Stimulated activated naive CD8-positive, alpha-beta T cell treated with anti-CD3 and anti-CD28 coated beads, Interleukin-15, amount 100 ng/mL, for 72 hours (primary cell): ENCODE measurements around the gene VSX1.

Experiments used
- ATAC-seq: fragments of 150-1000 bp; cut with Tn5 transposase; 2 replicates; pipeline ENCODE4 v1.10.0; 2021; ENCODE audit warnings: mild to moderate bottlenecking, moderate library complexity
- DNase-seq, 2 donors: peaks; one replicate each; pipeline ENCODE4 v3.0.0; 2021 to 2022
- H3K27ac Mint-ChIP-seq, 2 donors: one replicate each; pipeline ENCODE4 v1.8.0; 2022; ENCODE audit warnings: mild to moderate bottlenecking in 2 of 2, mixed read lengths in 2 of 2, moderate library complexity in 2 of 2
- H3K27me3 Mint-ChIP-seq: one replicate; pipeline ENCODE4 v1.8.0; 2022; ENCODE audit warnings: mixed read lengths
- H3K4me1 Mint-ChIP-seq: one replicate; pipeline ENCODE4 v1.8.0; 2022; ENCODE audit warnings: mild to moderate bottlenecking, mixed read lengths
- H3K4me3 Mint-ChIP-seq, 2 donors: one replicate each; pipeline ENCODE4 v1.8.0; 2022; ENCODE audit warnings: mild to moderate bottlenecking in 2 of 2, mixed read lengths in 2 of 2, moderate library complexity in 1 of 2
- H3K9me3 Mint-ChIP-seq, 2 donors: one replicate each; pipeline ENCODE4 v1.8.0; 2022; ENCODE audit warnings: mixed read lengths in 2 of 2

Gene VSX1

GRCh38 chr20:25097498-25097897 lies 15.6 kb upstream of the VSX1 start:
- Mint-ChIP-seq H3K4me3 (no peak overlapping the region), H3K27me3 (peaks cover 2% of the 10 kb centered on the region), H3K4me1 (peaks cover 25% of the 10 kb centered on the region), H3K27ac (no peak overlapping the region), H3K9me3 (no peaks in the 10 kb centered on the region)
- DNase-seq (no peak), ATAC-seq (no peak)

DNA sequence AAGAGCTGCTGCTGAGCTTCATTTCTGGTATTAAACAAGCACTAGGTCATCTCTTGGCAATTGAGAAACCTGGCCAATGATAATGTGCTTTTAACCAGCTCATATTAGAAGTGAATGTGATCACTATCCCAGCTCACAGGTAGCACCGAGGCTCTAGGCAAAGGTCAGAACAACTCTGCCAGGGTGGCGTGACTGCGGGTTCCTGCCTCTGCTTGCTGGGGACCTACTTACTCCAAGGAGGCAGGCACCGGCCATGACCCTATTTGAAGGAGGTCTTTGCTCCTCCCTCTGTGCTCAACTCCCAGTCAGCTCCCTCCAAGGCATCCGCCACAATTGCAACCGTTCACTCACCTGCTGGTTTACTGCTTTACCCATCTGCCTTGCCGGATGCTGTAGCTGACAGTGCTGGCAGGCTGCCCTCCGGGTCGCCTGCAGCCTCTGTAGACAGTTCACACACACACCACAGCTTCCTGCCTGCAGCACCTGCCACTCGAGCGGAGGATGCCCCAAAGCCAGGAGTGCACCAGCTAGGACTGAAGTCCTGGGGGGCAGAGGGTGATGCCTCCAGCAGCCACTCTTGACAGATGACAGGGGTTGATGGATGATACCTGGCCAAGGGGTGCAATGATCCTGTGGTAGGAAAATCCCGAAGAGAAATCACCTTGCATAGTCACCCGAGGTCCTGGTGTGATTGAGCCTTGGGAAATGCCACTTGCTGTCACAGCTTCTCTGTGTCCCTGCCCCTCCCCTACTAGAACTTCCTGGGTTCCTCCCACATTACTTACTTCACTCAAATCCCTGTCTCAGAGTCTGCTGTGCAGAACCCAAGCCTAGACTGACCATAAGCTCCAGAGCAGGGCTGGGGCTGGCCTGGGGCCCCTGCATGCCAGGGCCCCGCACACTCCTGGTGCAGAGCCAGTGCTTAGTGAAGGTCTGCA lies 8.8 kb upstream of the VSX1 start:
- H3K4me3 Mint-ChIP-seq = peak overlapping the region; percentile 35 to 71
- H3K9me3 Mint-ChIP-seq = no peaks in the 10 kb centered on the region
- H3K4me1 Mint-ChIP-seq = peaks cover 31% of the 10 kb centered on the region
- peak; percentile 99 for ATAC-seq
- DNase-seq = peak; percentile 66 to 79
- no peak overlapping the region for H3K27ac Mint-ChIP-seq
- H3K27me3 Mint-ChIP-seq = peaks cover 9% of the 10 kb centered on the region

DNA sequence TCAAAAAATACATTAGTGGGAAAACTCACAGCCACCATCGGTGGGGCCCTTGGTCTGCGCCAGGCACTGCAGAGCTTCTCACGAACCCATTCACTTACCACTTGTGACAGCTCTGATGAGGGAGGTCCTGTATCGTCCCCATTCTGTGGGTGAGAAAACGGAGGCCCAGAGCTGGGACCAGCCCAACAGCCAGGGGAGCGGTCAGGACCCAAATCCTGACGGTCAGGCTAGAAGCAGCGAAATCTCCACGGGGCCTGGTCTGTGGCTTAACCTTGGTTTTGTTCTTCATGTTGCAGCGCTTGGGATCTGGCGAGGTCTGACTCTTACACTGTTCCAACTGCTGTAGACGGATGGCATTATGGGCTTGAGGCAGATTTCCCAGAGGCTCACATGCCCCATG lies 7.7 kb upstream of the VSX1 start:
- DNase-seq = no peak
- no peaks in the 10 kb centered on the region for H3K9me3 Mint-ChIP-seq
- peaks cover 20% of the 10 kb centered on the region for H3K27me3 Mint-ChIP-seq
- no peak overlapping the region for H3K4me3 Mint-ChIP-seq
- H3K27ac Mint-ChIP-seq = peak overlapping the region in 1 of 2 donors; percentile 74
- H3K4me1 Mint-ChIP-seq = peaks cover 33% of the 10 kb centered on the region
- ATAC-seq = no peak

GRCh38 chr20:25089096-25089495 lies 7.2 kb upstream of the VSX1 start:
- H3K4me3 Mint-ChIP-seq = no peak overlapping the region
- H3K9me3 Mint-ChIP-seq = no peaks in the 10 kb centered on the region
- no peak for ATAC-seq
- peaks cover 25% of the 10 kb centered on the region for H3K27me3 Mint-ChIP-seq
- H3K27ac Mint-ChIP-seq = no peak overlapping the region
- peaks cover 38% of the 10 kb centered on the region for H3K4me1 Mint-ChIP-seq
- DNase-seq = no peak

GRCh38 chr20:25088267-25088666 lies 6.3 kb upstream of the VSX1 start:
- Mint-ChIP-seq H3K27me3 (peaks cover 34% of the 10 kb centered on the region), H3K4me1 (peaks cover 47% of the 10 kb centered on the region), H3K4me3 (no peak overlapping the region), H3K27ac (no peak overlapping the region), H3K9me3 (no peaks in the 10 kb centered on the region)
- DNase-seq (no peak), ATAC-seq (no peak)

DNA sequence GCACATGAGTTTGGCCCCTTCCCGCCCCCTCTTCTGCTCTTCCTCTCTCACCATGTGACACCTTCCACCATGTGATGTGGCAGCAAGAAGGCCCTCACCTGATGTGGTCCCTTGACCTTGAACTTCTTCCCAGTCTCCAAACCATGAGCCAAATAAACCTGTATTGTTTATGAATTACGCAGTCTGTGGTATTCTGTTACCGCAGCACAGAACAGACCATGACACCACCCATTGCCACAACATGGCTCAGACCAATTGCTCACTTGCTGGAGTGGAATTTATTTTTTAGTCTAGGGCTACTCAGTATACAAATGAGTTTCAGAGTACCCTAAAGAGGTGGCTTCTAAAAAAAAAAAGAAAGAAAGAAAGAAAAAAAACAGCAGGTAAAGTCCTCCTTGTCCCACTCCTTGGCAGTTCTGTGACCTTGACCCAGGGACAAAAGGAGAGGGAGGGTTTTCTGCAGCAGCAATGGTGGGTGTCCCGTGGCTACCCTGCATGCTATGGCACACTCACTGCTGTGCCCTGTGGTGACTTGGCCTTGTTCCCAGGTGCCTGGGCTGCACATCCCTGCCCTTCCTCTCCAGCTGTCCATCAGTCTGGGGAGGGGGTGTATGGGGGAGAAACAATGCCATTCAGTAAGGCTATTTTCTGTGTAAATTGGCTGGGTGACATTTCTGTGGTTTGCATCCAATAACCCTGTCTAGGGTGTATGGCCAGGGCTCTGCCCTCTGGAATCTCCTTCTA lies 5.4 kb upstream of the VSX1 start:
- ATAC-seq = no peak
- DNase-seq = no peak
- no peak overlapping the region for H3K27ac Mint-ChIP-seq
- H3K27me3 Mint-ChIP-seq = peaks cover 43% of the 10 kb centered on the region
- H3K4me1 Mint-ChIP-seq = peaks cover 54% of the 10 kb centered on the region
- no peak overlapping the region for H3K4me3 Mint-ChIP-seq
- H3K9me3 Mint-ChIP-seq = no peaks in the 10 kb centered on the region

DNA sequence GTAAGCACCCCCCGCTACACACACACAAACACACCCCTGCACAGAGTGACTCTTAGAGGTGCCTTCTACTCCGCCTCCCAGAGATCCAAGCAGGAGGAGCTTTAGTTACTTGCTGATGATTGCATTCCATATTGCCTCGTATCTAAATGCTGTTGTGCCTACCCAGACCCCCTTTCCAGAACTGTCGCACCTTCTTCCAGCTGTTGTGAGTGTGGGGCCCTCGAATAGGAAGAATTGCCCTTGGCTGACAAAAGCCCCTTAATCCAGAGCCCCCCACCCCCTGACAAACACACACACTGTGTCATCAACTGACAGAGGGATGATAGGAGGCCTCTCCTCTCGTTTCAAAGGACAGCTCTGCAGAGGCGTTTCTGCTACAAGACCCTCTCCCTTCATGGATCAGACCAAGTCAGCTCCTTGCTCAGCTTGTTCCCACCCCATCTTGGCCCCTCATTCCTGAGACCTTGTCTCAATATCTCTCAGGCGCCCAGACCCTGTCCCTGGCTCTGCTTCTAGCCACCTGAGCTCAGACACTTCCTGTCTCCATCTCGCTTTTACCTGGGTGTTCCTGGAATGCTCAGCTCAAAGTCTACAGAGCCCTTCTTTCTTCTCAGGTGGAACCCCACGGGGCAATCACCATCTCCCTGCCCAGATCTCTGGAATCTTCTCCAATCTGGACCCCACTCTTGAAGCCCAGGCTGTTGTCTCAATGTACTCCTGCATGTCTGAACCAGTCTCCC lies 4.0 kb upstream of the VSX1 start:
- H3K9me3 Mint-ChIP-seq = no peaks in the 10 kb centered on the region
- peaks cover 47% of the 10 kb centered on the region for H3K4me1 Mint-ChIP-seq
- ATAC-seq (no peak), DNase-seq (no peak)
- no peak overlapping the region for H3K4me3 Mint-ChIP-seq
- H3K27ac Mint-ChIP-seq = no peak overlapping the region
- peaks cover 55% of the 10 kb centered on the region for H3K27me3 Mint-ChIP-seq

DNA sequence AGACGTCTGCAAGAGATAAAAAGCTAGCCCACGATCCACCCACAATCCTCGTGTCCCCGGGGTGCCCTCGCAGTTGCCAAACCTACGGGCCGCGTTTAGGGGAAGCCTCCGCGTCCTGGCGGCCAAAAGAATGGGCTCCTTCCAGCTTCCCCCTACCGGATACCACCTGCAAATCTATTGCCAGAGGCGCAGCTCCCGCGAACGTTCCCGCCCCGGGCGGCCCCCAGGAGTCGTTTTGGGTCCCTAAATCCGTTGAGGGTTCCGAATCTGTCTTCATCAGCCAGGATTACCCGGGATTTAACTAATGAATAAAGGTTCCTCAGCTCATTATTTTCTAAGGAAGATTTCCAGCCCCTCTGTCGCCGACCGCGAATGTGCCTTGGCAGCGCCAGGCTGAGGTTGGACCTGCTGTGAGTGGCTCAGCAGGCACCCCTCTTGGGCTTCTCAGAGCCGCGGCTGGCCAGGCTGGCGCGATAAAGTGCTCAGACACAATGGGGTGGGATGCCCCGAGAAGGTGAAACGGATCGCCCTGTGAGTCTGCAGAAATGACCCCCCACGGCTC lies 2.8 kb upstream of the VSX1 start:
- peaks cover 67% of the 10 kb centered on the region for H3K27me3 Mint-ChIP-seq
- H3K27ac Mint-ChIP-seq = no peak overlapping the region
- peak; percentile 35 for ATAC-seq
- no peaks in the 10 kb centered on the region for H3K9me3 Mint-ChIP-seq
- H3K4me1 Mint-ChIP-seq = peaks cover 36% of the 10 kb centered on the region
- peak overlapping the region; percentile 56 to 82 for H3K4me3 Mint-ChIP-seq
- no peak for DNase-seq

DNA sequence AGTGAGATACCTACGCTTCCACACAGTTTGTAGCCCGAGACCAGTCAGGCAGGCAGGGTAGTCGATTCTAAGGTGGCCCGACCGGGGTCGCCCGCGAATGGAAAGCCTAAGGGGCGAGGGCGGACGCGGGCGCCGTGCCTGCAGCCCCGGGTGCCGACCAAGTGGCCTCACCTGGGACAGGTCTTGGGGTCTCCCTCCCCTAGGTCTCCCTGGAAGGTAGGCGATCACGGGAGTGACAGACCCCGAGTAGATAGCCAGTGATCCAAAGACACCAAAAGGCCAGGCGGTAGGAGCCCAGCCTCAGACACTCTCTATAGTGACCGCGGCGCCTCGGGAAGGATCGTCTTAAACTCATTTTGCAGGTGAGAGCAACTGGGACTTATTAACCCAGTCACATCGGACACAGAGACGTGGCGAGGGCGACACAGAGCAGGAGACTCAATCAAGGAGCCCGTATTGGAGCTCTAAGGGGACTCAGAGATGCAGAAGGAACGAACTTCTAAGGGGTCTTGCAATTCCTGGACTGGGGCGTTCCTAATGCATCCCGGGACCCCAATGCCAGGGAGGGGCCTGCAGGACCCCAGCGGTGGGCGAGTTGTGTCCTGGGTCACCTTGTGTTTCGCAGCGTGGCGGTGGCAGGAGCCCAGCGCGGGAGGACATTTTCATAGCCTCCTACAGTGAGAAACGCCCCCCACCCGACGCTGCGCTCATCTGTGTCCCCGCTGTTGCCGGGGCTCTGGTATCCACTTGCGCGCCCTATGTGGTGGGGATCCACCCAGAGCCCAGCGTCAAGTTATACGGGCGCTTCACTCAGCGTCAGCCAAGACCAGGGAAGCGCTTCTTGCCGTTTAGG lies 2.1 kb upstream of the VSX1 start:
- H3K27me3 Mint-ChIP-seq = peaks cover 74% of the 10 kb centered on the region

DNA sequence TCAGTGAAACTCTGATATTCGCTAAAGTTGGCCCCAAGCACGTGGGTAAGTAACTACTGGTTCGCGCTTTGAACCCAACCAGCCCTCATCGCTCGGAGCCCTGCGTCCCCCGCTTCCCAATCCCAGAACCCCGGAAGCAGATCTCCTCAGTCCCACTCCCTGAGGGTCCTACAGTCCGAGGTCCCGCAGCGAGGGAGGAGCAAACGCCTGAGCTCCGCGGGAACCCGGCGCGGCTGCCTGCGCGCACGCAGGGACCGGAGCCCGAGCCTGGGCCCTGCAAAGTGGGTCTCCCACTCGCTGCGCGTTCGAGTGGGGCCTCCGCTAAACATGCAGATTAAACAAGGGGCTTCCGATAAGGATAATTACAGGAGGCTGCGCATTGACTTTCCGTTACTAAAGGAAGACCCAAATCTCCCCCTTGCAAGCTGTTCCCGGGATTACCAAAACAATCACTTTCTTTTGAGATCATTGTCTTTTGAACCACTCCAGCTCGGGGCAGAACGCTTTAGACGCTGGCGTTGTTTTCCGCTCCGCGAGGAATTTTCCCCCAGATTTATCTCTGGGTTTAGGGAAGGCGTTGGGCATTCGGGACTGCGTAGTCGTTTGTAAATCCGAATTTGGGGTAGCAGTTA lies 1.3 kb upstream of the VSX1 start:
- no peak for ATAC-seq
- Mint-ChIP-seq H3K9me3 (no peaks in the 10 kb centered on the region), H3K27ac (no peak overlapping the region), H3K4me1 (peaks cover 32% of the 10 kb centered on the region), H3K4me3 (peak overlapping the region; percentile 37 to 82), H3K27me3 (peaks cover 82% of the 10 kb centered on the region)
- DNase-seq = no peak

More for the DNA sequence above, 2.1 kb upstream of the VSX1 start:
- ATAC-seq (peak; percentile 40), DNase-seq (peak in 1 of 2 donors; percentile 60)
- Mint-ChIP-seq H3K27ac (no peak overlapping the region), H3K9me3 (no peaks in the 10 kb centered on the region), H3K4me3 (peak overlapping the region; percentile 56 to 82), H3K4me1 (peaks cover 32% of the 10 kb centered on the region)

DNA sequence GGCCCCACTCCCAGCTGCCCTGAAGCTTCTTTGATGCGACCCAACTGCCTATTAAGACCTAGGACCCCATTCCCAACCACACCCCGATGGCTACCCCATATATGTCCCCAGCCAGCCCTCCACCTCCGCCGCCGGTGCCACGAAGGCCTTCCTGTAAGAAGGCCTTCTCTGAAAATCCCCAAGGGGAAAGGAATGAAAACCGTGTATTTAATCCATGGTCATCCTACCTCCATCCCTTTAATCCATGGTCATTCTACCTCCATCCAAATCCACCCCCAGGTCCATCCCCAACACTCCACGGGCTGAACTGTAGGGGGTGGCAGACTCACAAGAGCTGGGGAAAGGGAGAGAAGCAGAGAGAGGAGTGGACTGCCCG lies 545 bp upstream of the VSX1 start:
- H3K9me3 Mint-ChIP-seq = no peaks in the 10 kb centered on the region
- H3K4me1 Mint-ChIP-seq = peaks cover 40% of the 10 kb centered on the region
- H3K27ac Mint-ChIP-seq = no peak overlapping the region
- DNase-seq (no peak), ATAC-seq (no peak)
- H3K27me3 Mint-ChIP-seq = peaks cover 90% of the 10 kb centered on the region
- H3K4me3 Mint-ChIP-seq = peak overlapping the region; percentile 32 to 54

DNA sequence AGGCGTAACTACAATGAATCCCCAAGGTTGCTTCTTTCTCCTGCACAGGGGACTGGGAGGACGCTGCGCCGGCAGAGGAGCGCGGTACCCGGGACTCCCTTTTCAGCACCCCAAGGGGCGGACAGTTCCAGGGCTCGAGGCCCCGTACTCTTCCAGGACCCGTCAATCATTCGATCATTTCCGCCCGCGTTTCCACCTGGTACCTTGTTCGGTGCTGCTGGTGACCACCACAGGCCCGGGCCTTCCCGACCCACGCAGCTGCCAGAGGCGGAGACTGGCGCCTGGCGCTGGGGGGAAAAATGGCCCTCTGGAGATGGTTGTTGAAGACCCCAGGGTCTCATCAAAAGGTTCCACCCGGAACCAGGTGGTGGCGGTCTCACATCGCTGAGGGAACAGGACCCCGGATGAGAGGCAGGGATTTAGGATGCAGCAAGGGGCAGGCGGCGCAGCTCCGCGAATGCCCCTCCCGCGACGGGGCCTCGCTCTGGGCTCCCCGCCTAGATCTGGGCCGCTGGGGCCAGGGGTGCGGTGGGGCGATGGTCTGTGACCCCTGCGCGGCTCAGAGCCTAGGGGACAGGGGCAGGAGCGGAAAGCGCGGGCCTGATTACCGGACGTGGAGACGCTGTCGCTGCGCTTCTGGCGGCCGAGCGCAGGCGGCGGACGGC lies 744 bp downstream of the VSX1 start:
- Mint-ChIP-seq H3K27ac (no peak overlapping the region), H3K9me3 (no peaks in the 10 kb centered on the region), H3K27me3 (peaks cover 96% of the 10 kb centered on the region), H3K4me1 (peaks cover 51% of the 10 kb centered on the region), H3K4me3 (peak overlapping the region; percentile 14 to 37)
- peak in 1 of 2 donors; percentile 49 for DNase-seq
- peak; percentile 57 for ATAC-seq

- H3K4me3 Mint-ChIP-seq = no peak overlapping the region
These were observed 2.8 kb downstream of the VSX1 start for GRCh38 chr20:25079171-25079570.

GRCh38 chr20:25078662-25079061 lies 3.3 kb downstream of the VSX1 start:
- ATAC-seq = no peak
- Mint-ChIP-seq H3K4me3 (no peak overlapping the region), H3K27ac (no peak overlapping the region)

More at GRCh38 chr20:25079171-25079570, 2.8 kb downstream of the VSX1 start:
- H3K9me3 Mint-ChIP-seq = no peaks in the 10 kb centered on the region
- H3K27ac Mint-ChIP-seq = no peak overlapping the region
- no peak for ATAC-seq
- DNase-seq = no peak
- peaks cover 75% of the 10 kb centered on the region for H3K27me3 Mint-ChIP-seq
- peaks cover 44% of the 10 kb centered on the region for H3K4me1 Mint-ChIP-seq

More at GRCh38 chr20:25078662-25079061, 3.3 kb downstream of the VSX1 start:
- Mint-ChIP-seq H3K4me1 (peaks cover 39% of the 10 kb centered on the region), H3K9me3 (no peaks in the 10 kb centered on the region), H3K27me3 (peaks cover 72% of the 10 kb centered on the region)
- no peak for DNase-seq
